Endothelial cell (in vitro differentiated cells): ENCODE data around the gene RSRC1. TPM values are rescaled to one million over a fixed set of nuclear protein-coding genes. Genes with fewer than 3 reads are reported as not detected.
A peak's percentile ranks its signal among the peaks of the same experiment; 100 is the strongest.

Experiments
- DNase-seq: peaks from one replicate; pipeline ENCODE4 v3.0.0; 2021; ENCODE audit warnings: low spot score
- H3K27ac Mint-ChIP-seq: one replicate; pipeline ENCODE4 v1.8.0; 2021; ENCODE audit warnings: mixed read lengths, inconsistent platforms; ENCODE audit not compliant: unreplicated experiment
- H3K27me3 Mint-ChIP-seq: one replicate; pipeline ENCODE4 v1.8.0; 2021; ENCODE audit warnings: mild to moderate bottlenecking, moderate library complexity, mixed read lengths, inconsistent platforms; ENCODE audit not compliant: unreplicated experiment
- H3K36me3 Mint-ChIP-seq: one replicate; pipeline ENCODE4 v1.8.0; 2021; ENCODE audit warnings: mild to moderate bottlenecking, low read depth, mixed read lengths, inconsistent platforms; ENCODE audit not compliant: unreplicated experiment
- H3K4me1 Mint-ChIP-seq: one replicate; pipeline ENCODE4 v1.8.0; 2021; ENCODE audit warnings: mild to moderate bottlenecking, mixed read lengths, inconsistent platforms; ENCODE audit not compliant: unreplicated experiment
- H3K4me3 Mint-ChIP-seq: one replicate; pipeline ENCODE4 v1.8.0; 2021; ENCODE audit warnings: mild to moderate bottlenecking, mixed read lengths, inconsistent platforms; ENCODE audit not compliant: unreplicated experiment
- H3K9me3 Mint-ChIP-seq: one replicate; pipeline ENCODE4 v1.8.0; 2021; ENCODE audit warnings: mixed read lengths, inconsistent platforms; ENCODE audit not compliant: unreplicated experiment
- total RNA-seq: library from RNA; stranded (reverse); fragmentation: NEBNext Ultra II Directional; extraction: Animal tissue kit (Norgen Biotek cat#: 25700); gene quantifications from one replicate; pipeline ENCODE4 v1.2.1, GENCODE V29; 2021; ENCODE audit not compliant: unreplicated experiment
- TF ChIP-seq, protein P1 (sequence below): fragments of 200-600 bp; sonication (generic); IDR thresholded peaks from one replicate; pipeline ENCODE4 v1.5.0; 2021; ENCODE audit warnings: antibody characterized with exemption; ENCODE audit not compliant: unreplicated experiment

Gene RSRC1
- total RNA-seq, 1 donor from 2014 or later = 24.7 TPM

DNA sequence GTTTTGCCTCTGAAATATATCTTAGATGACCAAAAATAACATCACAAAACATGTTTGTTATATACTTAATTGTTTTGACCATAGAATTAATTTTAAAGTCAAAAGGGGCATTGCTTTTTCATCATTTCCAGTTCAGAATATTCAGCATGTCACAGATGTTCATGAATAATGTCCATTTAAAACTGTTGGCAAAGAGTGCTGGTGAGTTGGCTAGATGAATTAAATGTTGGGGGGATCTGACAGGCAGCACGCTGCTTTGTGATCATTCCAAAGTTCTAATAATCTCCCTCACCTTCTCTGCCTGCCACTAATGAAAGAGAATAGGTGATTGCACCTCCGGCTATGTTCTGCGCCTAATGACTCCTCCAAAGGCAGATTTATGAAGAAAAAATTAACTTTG is 321.9 kb downstream of the RSRC1 start:
- no peak for DNase-seq
- no peak overlapping the region for H3K4me3 Mint-ChIP-seq
- H3K27me3 Mint-ChIP-seq = no peaks in the 10 kb centered on the region
- no peak overlapping the region for H3K27ac Mint-ChIP-seq
- no peaks in the 10 kb centered on the region for H3K36me3 Mint-ChIP-seq
- TF ChIP-seq, protein P1, sequence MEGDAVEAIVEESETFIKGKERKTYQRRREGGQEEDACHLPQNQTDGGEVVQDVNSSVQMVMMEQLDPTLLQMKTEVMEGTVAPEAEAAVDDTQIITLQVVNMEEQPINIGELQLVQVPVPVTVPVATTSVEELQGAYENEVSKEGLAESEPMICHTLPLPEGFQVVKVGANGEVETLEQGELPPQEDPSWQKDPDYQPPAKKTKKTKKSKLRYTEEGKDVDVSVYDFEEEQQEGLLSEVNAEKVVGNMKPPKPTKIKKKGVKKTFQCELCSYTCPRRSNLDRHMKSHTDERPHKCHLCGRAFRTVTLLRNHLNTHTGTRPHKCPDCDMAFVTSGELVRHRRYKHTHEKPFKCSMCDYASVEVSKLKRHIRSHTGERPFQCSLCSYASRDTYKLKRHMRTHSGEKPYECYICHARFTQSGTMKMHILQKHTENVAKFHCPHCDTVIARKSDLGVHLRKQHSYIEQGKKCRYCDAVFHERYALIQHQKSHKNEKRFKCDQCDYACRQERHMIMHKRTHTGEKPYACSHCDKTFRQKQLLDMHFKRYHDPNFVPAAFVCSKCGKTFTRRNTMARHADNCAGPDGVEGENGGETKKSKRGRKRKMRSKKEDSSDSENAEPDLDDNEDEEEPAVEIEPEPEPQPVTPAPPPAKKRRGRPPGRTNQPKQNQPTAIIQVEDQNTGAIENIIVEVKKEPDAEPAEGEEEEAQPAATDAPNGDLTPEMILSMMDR = no peak
- H3K4me1 Mint-ChIP-seq = no peaks in the 10 kb centered on the region
- H3K9me3 Mint-ChIP-seq = no peaks in the 10 kb centered on the region

DNA sequence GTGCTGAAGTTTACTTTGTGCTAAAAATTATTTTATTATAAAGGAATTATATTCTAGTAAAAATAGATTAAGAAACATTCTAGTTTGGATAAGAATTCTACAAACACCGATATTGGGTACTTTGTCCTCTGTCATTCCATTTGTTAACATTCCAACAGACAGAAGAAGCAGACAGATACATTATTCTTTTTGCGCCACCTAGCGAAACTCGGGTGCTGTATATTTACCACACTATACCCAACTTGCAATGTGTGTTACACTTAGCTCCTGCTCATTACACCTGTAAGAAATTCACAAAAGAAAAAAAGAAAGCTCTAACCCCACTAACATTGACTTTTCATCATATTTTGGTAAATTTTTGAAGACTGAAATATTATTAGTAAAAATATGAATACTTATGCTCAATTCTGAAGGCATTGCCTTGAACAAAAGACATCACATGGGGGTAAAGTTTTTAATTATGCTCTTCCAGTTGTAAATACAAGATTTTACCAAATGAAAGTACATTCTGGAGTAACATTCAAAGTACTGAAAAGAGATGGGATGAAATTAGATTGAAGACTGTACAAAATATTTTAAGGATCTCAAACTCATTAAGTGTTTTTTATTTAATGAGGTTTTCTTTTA is 324.6 kb downstream of the RSRC1 start:
- Mint-ChIP-seq H3K4me3 (no peak overlapping the region), H3K4me1 (no peaks in the 10 kb centered on the region), H3K36me3 (no peaks in the 10 kb centered on the region), H3K27ac (no peak overlapping the region), H3K27me3 (no peaks in the 10 kb centered on the region), H3K9me3 (no peaks in the 10 kb centered on the region)
- TF ChIP-seq, protein P1 = peak; percentile 63
- DNase-seq = peak; percentile 58

DNA sequence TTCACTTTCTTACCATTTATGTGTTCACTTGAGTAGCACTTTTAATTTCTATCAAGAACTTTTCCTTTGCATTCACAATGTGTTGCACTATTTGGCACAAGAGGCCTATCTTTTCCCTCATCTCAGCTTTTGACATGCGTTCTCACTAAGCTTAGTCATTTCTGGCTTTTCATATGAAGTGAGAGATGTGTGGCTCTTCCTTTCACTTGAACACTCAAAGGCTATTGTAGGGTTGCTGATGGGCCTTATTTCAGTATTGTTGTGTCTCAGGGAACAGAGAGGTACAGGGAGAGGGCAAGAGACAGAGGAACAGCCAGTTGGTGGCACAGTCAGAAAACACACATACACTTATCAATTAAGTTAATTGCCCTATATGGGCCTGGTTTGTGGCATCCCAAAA is 333.7 kb downstream of the RSRC1 start:
- TF ChIP-seq, protein P1 = no peak
- no peak overlapping the region for H3K4me3 Mint-ChIP-seq
- H3K27ac Mint-ChIP-seq = no peak overlapping the region

DNA sequence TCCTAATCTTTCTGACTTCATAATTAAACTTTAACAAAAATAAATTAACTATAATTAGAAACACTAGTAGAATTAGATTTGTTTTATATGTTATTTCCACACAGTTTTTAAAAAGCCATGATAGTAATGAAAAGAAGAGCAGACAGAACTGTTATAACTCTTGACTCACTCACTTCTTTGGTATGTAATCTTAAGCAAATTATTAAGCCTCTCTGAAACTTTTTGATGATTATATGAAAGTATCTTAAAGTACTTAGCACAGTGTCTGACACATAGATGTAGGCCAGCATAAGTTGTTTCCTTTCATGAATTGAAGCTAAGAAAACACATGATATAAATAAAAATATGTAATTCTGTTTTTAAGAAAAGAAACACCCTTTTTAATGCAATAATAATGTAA is 337.5 kb downstream of the RSRC1 start:
- H3K4me3 Mint-ChIP-seq = no peak overlapping the region
- H3K9me3 Mint-ChIP-seq = no peaks in the 10 kb centered on the region
- H3K27me3 Mint-ChIP-seq = no peaks in the 10 kb centered on the region
- no peak for DNase-seq
- TF ChIP-seq, protein P1 = no peak
- H3K4me1 Mint-ChIP-seq = no peaks in the 10 kb centered on the region
- H3K27ac Mint-ChIP-seq = no peak overlapping the region
- no peaks in the 10 kb centered on the region for H3K36me3 Mint-ChIP-seq

More for the DNA sequence above, 333.7 kb downstream of the RSRC1 start:
- no peaks in the 10 kb centered on the region for H3K4me1 Mint-ChIP-seq
- H3K9me3 Mint-ChIP-seq = no peaks in the 10 kb centered on the region
- DNase-seq = no peak
- no peaks in the 10 kb centered on the region for H3K36me3 Mint-ChIP-seq
- no peaks in the 10 kb centered on the region for H3K27me3 Mint-ChIP-seq

DNA sequence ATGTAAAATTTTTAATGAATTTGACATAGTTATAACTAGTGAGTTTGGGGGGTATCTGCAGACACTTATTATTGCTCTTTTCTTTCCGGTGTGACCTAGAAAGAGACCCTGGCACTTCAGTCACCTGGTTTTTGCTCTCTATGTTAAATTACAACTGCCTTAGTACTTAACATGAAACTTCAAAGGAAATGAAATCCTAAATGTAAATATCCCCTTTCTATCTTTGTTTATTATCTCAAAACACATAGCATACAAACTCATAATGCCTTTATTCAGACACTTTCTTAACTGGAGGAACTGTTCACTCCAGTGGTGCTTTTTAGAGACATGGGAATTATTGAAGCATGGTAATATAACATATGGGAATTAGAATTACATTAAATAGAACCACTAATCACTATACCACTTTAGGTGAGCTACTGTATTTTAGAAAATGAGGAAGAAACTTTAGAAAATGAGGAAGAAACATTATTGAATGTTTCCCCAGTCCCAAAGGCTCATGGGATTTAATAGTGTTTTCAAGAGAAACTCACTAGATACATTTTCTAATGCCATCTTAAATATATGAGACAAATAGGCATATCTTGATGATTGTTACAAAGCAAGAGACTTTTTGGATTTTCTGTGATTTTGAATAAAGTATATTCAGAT is 341.6 kb downstream of the RSRC1 start:
- H3K4me3 Mint-ChIP-seq = no peak overlapping the region
- no peak for DNase-seq
- H3K27me3 Mint-ChIP-seq = no peaks in the 10 kb centered on the region
- H3K9me3 Mint-ChIP-seq = no peaks in the 10 kb centered on the region
- H3K4me1 Mint-ChIP-seq = no peaks in the 10 kb centered on the region
- H3K36me3 Mint-ChIP-seq = no peaks in the 10 kb centered on the region
- no peak overlapping the region for H3K27ac Mint-ChIP-seq
- TF ChIP-seq, protein P1 = no peak
